Testis (tissue), 3 donors: ENCODE data around the gene TUBA4B. TPM values are rescaled to one million over a fixed set of nuclear protein-coding genes. Genes with fewer than 3 reads are reported as not detected.
A peak's percentile ranks its signal among the peaks of the same experiment; 100 is the strongest.

Source experiments
- DNase-seq: peaks from one replicate; pipeline ENCODE4 v3.0.0-alpha.2; 2019
- H3K27ac ChIP-seq, 2 donors: fragments of 200-600 bp; sonication (generic); one replicate each; pipeline ENCODE4 v1.5.1; 2019
- H3K27me3 ChIP-seq: fragments of 200-600 bp; sonication (generic); one replicate; pipeline ENCODE4 v1.5.1; 2019
- H3K36me3 ChIP-seq: fragments of 200-600 bp; sonication (generic); one replicate; pipeline ENCODE4 v1.5.1; 2017; ENCODE audit warnings: low read depth; ENCODE audit errors: missing control alignments
- H3K4me1 ChIP-seq: fragments of 200-600 bp; sonication (generic); one replicate; pipeline ENCODE4 v1.5.1; 2019
- H3K4me3 ChIP-seq, 2 donors: fragments of 200-600 bp; sonication (generic); one replicate each; pipeline ENCODE4 v1.5.1; 2017 to 2019
- H3K9me3 ChIP-seq: fragments of 200-600 bp; sonication (generic); one replicate; pipeline ENCODE4 v1.5.1; 2017
- CTCF ChIP-seq, 3 experiments: fragments of 450-650 bp in 2 of 3; fragments of 200-600 bp in 1 of 3; sonication (generic) in 1 of 3; IDR thresholded peaks; one replicate each; pipeline ENCODE4 v1.5.1; 2016 to 2019; ENCODE audit warnings: antibody characterized with exemption in 3 of 3, mild to moderate bottlenecking in 2 of 3, moderate library complexity in 1 of 3
- POLR2A ChIP-seq: fragments of 450-650 bp; IDR thresholded peaks from one replicate; pipeline ENCODE4 v1.6.1; 2017; ENCODE audit warnings: antibody characterized with exemption, mild to moderate bottlenecking, moderate library complexity
- WGBS, 2 donors: methylation state at CpG; one replicate each; pipeline ENCODE4 v1.1.5; 2018; 5-methylcytosine and 5-hydroxymethylcytosine counted together
- intact Hi-C: fragments of 100-400 bp; cut with DNase I; formaldehyde crosslinking; loops from one replicate; pipeline ENCODE4 v1.15.1; 2023; ENCODE audit warnings: low total_unique reads
- polyA plus RNA-seq: library from polyadenylated mRNA; stranded (reverse); fragments of 350-450 nt; fragmentation: Illumina TruSeq; extraction: RNeasy Lipid Tissue Mini Kit (QIAGEN cat#74804); gene quantifications from one replicate; pipeline ENCODE4 v1.2.3, GENCODE V29; 2014; ENCODE audit warnings: low read depth, low replicate concordance; ENCODE audit not compliant: insufficient read depth
- total RNA-seq, 2 donors: library from RNA; depleted of rRNA; stranded (reverse); fragments of >200 nt; gene quantifications; one replicate each; pipeline ENCODE4 v1.2.3, GENCODE V29; 2016

The TUBA4B gene
- total and polyA plus RNA-seq, 3 donors from 2014 or later: 0.25 to 1.6 TPM; not detected in 1

- DNase-seq: no peak
- H3K36me3 ChIP-seq: no peaks in the 10 kb centered on the region
- H3K9me3 ChIP-seq: no peaks in the 10 kb centered on the region
- H3K27me3 ChIP-seq: no peaks in the 10 kb centered on the region
- TF ChIP-seq POLR2A (no peak), CTCF (IDR thresholded peaks at IDR 0.05) (no peak)
- intact Hi-C loops: loop anchor here (5.0 kb wide), 1 partner anchor 130 kb away; the partner anchor contains the start of gene NHEJ1
- no peak overlapping the region for H3K4me3 ChIP-seq
- no peak overlapping the region for H3K27ac ChIP-seq
- 73 to 86% methylated on average over 4 of the region's 4 CpGs for WGBS, 2 donors
- H3K4me1 ChIP-seq: peaks cover 13% of the 10 kb centered on the region
These were observed 39.0 kb downstream of the TUBA4B start for GRCh38 chr2:219291910-219292490.

DNA sequence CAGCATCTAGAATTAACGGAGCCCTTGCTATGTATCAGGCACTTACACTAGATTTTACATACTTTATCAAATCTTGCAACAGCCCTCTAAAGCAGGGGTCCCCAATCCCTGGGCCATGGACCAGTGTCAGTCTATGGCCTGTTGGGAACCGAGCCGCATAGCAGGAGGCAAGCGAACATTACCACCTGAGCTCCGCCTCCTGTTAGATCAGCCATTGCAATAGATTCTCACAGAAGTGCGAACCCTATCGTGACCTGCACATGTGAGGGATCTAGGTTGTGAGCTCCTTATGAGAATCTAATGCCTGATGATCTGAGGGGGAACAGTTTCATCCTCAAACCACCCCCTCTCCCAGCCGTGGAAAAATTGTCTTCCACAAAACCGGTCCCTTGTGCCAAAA is 39.6 kb downstream of the TUBA4B start:
- intact Hi-C loops: loop anchor here (5.0 kb wide), 1 partner anchor 130 kb away; the partner anchor contains the start of gene NHEJ1

DNA sequence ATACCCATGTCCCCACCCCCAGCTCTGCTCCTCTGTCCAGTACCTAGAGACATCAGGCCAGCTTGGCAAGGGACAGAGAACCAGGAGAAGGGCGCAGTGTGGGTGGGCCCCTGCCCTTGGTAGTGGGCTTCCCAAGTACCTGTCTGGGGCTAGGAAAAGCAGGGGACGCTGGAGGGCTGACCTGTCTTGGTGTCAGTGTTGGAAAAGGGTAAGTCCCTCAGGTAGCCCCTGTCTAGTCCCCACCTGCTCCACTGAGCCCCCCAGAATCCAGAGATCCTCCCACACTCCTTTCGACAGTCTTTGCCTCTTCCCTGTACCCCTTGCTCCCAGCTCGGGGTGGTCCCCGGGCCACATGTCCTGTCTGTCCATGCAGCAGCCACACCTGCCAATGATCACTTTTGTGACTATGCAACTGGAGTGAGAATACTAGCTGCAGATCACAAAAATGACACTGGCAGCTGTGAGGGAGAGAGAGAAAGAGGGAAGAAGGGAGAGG is 40.7 kb downstream of the TUBA4B start:
- 63 to 74% methylated on average over 4 to 5 of the region's 5 CpGs for WGBS, 2 donors
- no peak overlapping the region for H3K27ac ChIP-seq
- intact Hi-C loops: loop anchor here (5.0 kb wide), 1 partner anchor 131 kb away; the partner anchor contains the start of gene NHEJ1
- DNase-seq: no peak
- H3K9me3 ChIP-seq: no peaks in the 10 kb centered on the region
- no peaks in the 10 kb centered on the region for H3K36me3 ChIP-seq
- H3K4me3 ChIP-seq: no peak overlapping the region
- TF ChIP-seq CTCF (IDR thresholded peaks at IDR 0.05): no peak
- no peak for TF ChIP-seq POLR2A
- H3K27me3 ChIP-seq: no peaks in the 10 kb centered on the region
- peaks cover 17% of the 10 kb centered on the region for H3K4me1 ChIP-seq

More for the DNA sequence above, 39.6 kb downstream of the TUBA4B start:
- no peak for TF ChIP-seq CTCF (IDR thresholded peaks at IDR 0.05)
- TF ChIP-seq POLR2A: no peak
- H3K27ac ChIP-seq: no peak overlapping the region
- peaks cover 13% of the 10 kb centered on the region for H3K4me1 ChIP-seq
- no peaks in the 10 kb centered on the region for H3K9me3 ChIP-seq
- DNase-seq: no peak
- no peak overlapping the region for H3K4me3 ChIP-seq
- H3K36me3 ChIP-seq: no peaks in the 10 kb centered on the region
- H3K27me3 ChIP-seq: no peaks in the 10 kb centered on the region
- WGBS, 2 donors: 88 to 95% methylated on average over 9 of the region's 9 CpGs

- peaks cover 12% of the 10 kb centered on the region for H3K4me1 ChIP-seq
- H3K27me3 ChIP-seq: no peaks in the 10 kb centered on the region
- H3K9me3 ChIP-seq: no peaks in the 10 kb centered on the region
- WGBS, 2 donors: 7 to 9% methylated on average over 31 to 58 of the region's 67 CpGs
- H3K36me3 ChIP-seq: no peaks in the 10 kb centered on the region
- TF ChIP-seq CTCF (IDR thresholded peaks at IDR 0.05) (peak; percentile 97 to 99 (median 99)), POLR2A (no peak)
- intact Hi-C loops: loop anchor here (5.0 kb wide), 1 partner anchor 132 kb away; the partner anchor contains the start of gene NHEJ1
- peak; percentile 93 for DNase-seq
- H3K27ac ChIP-seq: peak overlapping the region; percentile 74 to 81
- peak overlapping the region; percentile 50 to 71 for H3K4me3 ChIP-seq
These were observed 41.6 kb downstream of the TUBA4B start for GRCh38 chr2:219294356-219295351.
